Upper lobe of left lung (tissue), 6 donors: Measurements from ENCODE around the gene ZNF716. TPM values are rescaled to one million over a fixed set of nuclear protein-coding genes. Genes with fewer than 3 reads are reported as not detected.

Experiments used
- ATAC-seq, 2 donors: fragments of 200-7000 bp; cut with Tn5 transposase; one replicate each; pipeline ENCODE4 v1.9.1; 2022; ENCODE audit warnings: mild to moderate bottlenecking in 2 of 2, moderate library complexity in 2 of 2; ENCODE audit not compliant: low FRiP score in 2 of 2
- DNase-seq, 2 donors: peaks; one replicate each; pipeline ENCODE4 v3.0.0-alpha.2; 2019 to 2020
- H3K27ac ChIP-seq, 4 donors: fragments of 200-600 bp; sonication (generic); one replicate each; pipeline ENCODE4 v1.5.1; 2016 to 2019
- H3K27me3 ChIP-seq, 4 donors: fragments of 200-600 bp; sonication (generic); one replicate each; pipeline ENCODE4 v1.5.1; 2017 to 2019
- H3K36me3 ChIP-seq, 4 donors: fragments of 200-600 bp; sonication (generic); one replicate each; pipeline ENCODE4 v1.5.1; 2016 to 2019
- H3K4me1 ChIP-seq, 4 donors: fragments of 200-600 bp; sonication (generic); one replicate each; pipeline ENCODE4 v1.5.1; 2018 to 2019
- H3K4me3 ChIP-seq, 4 donors: fragments of 200-600 bp; sonication (generic); one replicate each; pipeline ENCODE4 v1.5.1; 2017 to 2019; ENCODE audit warnings: mild to moderate bottlenecking in 2 of 4, moderate library complexity in 1 of 4
- H3K9me3 ChIP-seq, 4 donors: fragments of 200-600 bp; sonication (generic); one replicate each; pipeline ENCODE4 v1.5.1; 2018 to 2019
- EP300 ChIP-seq, 4 donors: sonication (generic); formaldehyde crosslinking; IDR thresholded peaks; one replicate each; pipeline ENCODE4 v1.5.1; 2017; ENCODE audit warnings: antibody characterized with exemption in 4 of 4, control low read depth in 2 of 4
- POLR2A ChIP-seq, 4 donors: fragments of 450-650 bp; IDR thresholded peaks; one replicate each; pipeline ENCODE4 v1.5.1; 2016 to 2017; ENCODE audit warnings: antibody characterized with exemption in 4 of 4, mild to moderate bottlenecking in 2 of 4
- POLR2AphosphoS5 ChIP-seq, 2 donors: sonication (generic); formaldehyde crosslinking; IDR thresholded peaks; one replicate each; pipeline ENCODE4 v1.5.1; 2017; ENCODE audit warnings: antibody characterized with exemption in 2 of 2
- WGBS, 2 donors: methylation state at CpG; one replicate each; pipeline ENCODE4 v1.1.5; 2017 to 2018; 5-methylcytosine and 5-hydroxymethylcytosine counted together
- total RNA-seq, 6 donors: library from RNA; depleted of rRNA in 4 of 6; stranded (reverse); fragments of >200 nt in 4 of 6; gene quantifications; one replicate each; pipeline versions ENCODE4 v1.1.0 to v1.2.1, GENCODE V29; 2016 to 2021
- TF ChIP-seq, protein P1 (sequence below), 6 experiments: fragments of 450-650 bp in 4 of 6; fragments of 200-600 bp in 2 of 6; sonication (generic) in 2 of 6; IDR thresholded peaks; one replicate each; pipeline ENCODE4 v1.5.1; 2016 to 2019; ENCODE audit warnings: antibody characterized with exemption in 6 of 6
- donor health status: DM: no; HTN: no; CAD: no; lungs with moderate emphysema.
- donor health status: DM: no; HTN: yes; CAD: no; lungs with severe emphysema.

Gene ZNF716
- total RNA-seq, 6 donors from 2014 or later: not detected

DNA sequence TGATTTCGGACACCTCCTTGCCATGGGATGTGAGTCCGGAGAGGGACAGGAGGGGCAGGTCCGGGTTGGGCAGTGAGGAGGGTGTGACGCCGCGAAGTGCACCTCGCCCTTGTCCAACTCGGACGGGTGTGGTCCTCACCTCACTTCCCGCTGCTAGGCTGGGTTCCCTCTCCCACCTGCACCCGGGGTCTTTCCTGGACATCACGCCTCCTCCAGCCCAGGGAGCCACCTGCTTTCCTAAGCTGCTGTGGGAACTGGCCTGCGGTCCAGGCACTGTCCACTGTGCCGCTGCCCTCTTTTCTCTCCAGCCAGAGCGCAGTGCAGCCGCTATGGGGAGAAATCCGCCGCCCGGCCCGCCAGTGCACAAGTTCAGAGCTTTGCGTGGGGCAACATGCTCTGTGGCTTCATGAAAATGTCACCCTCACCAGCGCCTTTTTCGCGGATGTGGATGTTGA, 45.0 kb upstream of the ZNF716 start:
- Histone ChIP-seq H3K4me1 (no peaks in the 10 kb centered on the region), H3K27ac (no peak overlapping the region), H3K27me3 (no peaks in the 10 kb centered on the region), H3K9me3 (peaks cover 0 to 29% (median 4%) of the 10 kb centered on the region in 4 donors), H3K4me3 (peak overlapping the region in 2 of 4 donors; percentile 7 to 45), H3K36me3 (no peaks in the 10 kb centered on the region)
- DNase-seq (no peak), ATAC-seq (peak in 1 of 2 donors; percentile 5)
- whole genome bisulfite sequencing, 2 donors: 50 to 63% methylated on average over 16 to 23 of the region's 24 CpGs
- TF ChIP-seq POLR2AphosphoS5 (IDR thresholded peaks at IDR 0.05): no peak
- no peak for TF ChIP-seq EP300 (IDR thresholded peaks at IDR 0.05)
- TF ChIP-seq POLR2A (IDR thresholded peaks at IDR 0.05): no peak
- TF ChIP-seq, protein P1, sequence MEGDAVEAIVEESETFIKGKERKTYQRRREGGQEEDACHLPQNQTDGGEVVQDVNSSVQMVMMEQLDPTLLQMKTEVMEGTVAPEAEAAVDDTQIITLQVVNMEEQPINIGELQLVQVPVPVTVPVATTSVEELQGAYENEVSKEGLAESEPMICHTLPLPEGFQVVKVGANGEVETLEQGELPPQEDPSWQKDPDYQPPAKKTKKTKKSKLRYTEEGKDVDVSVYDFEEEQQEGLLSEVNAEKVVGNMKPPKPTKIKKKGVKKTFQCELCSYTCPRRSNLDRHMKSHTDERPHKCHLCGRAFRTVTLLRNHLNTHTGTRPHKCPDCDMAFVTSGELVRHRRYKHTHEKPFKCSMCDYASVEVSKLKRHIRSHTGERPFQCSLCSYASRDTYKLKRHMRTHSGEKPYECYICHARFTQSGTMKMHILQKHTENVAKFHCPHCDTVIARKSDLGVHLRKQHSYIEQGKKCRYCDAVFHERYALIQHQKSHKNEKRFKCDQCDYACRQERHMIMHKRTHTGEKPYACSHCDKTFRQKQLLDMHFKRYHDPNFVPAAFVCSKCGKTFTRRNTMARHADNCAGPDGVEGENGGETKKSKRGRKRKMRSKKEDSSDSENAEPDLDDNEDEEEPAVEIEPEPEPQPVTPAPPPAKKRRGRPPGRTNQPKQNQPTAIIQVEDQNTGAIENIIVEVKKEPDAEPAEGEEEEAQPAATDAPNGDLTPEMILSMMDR (IDR thresholded peaks at IDR 0.05): no peak

DNA sequence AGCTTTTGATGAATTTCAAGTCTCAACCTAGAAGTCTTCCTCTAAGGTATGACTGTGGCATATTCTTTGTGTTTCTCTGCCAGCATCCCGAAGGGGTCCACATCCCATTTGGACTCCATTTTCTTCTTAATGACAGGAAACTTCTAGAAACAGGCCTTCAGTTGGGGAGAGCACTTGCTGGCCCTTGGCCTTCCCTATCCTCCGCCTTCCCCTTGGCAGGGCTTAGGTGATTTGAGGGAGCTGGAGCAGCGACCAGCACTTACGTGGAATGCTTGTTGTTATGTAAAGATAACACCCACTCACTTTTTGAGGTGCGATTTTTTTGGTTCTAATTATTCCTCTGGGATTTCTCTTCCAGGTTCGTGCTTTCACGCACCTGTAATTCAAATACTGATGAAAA, 42.9 kb upstream of the ZNF716 start:
- ATAC-seq: no peak

GRCh38 chr7:57412168-57412567, 37.8 kb upstream of the ZNF716 start:
- H3K9me3 ChIP-seq: peaks cover 0 to 50% (median 2%) of the 10 kb centered on the region in 4 donors
- H3K27me3 ChIP-seq: no peaks in the 10 kb centered on the region
- no peaks in the 10 kb centered on the region for H3K4me1 ChIP-seq
- DNase-seq: no peak
- no peak for TF ChIP-seq POLR2A (IDR thresholded peaks at IDR 0.05)
- no peak for TF ChIP-seq EP300 (IDR thresholded peaks at IDR 0.05)
- TF ChIP-seq POLR2AphosphoS5 (IDR thresholded peaks at IDR 0.05): no peak
- TF ChIP-seq, protein P1 (IDR thresholded peaks at IDR 0.05): no peak
- H3K27ac ChIP-seq: no peak overlapping the region
- H3K36me3 ChIP-seq: no peaks in the 10 kb centered on the region
- no peak overlapping the region for H3K4me3 ChIP-seq
- 66 to 70% methylated on average over 4 to 6 of the region's 6 CpGs for WGBS, 2 donors
- ATAC-seq: no peak

More for the DNA sequence above, 42.9 kb upstream of the ZNF716 start:
- WGBS, 2 donors: 67 to 70% methylated on average over 7 of the region's 7 CpGs
- H3K4me1 ChIP-seq: no peaks in the 10 kb centered on the region
- no peak overlapping the region for H3K4me3 ChIP-seq
- H3K36me3 ChIP-seq: no peaks in the 10 kb centered on the region
- peaks cover 0 to 30% (median 6%) of the 10 kb centered on the region in 4 donors for H3K9me3 ChIP-seq
- H3K27ac ChIP-seq: no peak overlapping the region
- no peak for DNase-seq
- H3K27me3 ChIP-seq: no peaks in the 10 kb centered on the region
- TF ChIP-seq EP300 (IDR thresholded peaks at IDR 0.05) (no peak), POLR2AphosphoS5 (IDR thresholded peaks at IDR 0.05) (no peak), POLR2A (IDR thresholded peaks at IDR 0.05) (no peak)
- TF ChIP-seq, protein P1 (IDR thresholded peaks at IDR 0.05): no peak

- Histone ChIP-seq H3K27ac (no peak overlapping the region), H3K4me1 (no peaks in the 10 kb centered on the region), H3K36me3 (no peaks in the 10 kb centered on the region), H3K9me3 (peaks cover 0 to 55% (median 2%) of the 10 kb centered on the region in 4 donors), H3K4me3 (no peak overlapping the region), H3K27me3 (no peaks in the 10 kb centered on the region)
- DNase-seq (no peak), ATAC-seq (no peak)
- TF ChIP-seq, protein P1 (IDR thresholded peaks at IDR 0.05): no peak
- TF ChIP-seq POLR2AphosphoS5 (IDR thresholded peaks at IDR 0.05): no peak
- TF ChIP-seq POLR2A (IDR thresholded peaks at IDR 0.05): no peak
- no peak for TF ChIP-seq EP300 (IDR thresholded peaks at IDR 0.05)
- WGBS, 2 donors: 33 to 64% methylated on average over 1 to 3 of the region's 3 CpGs
Measured at GRCh38 chr7:57412618-57413017, 37.4 kb upstream of the ZNF716 start.
